Ishikawa (cell line): Measurements from ENCODE around the gene BBS9.

ENCODE experiments used
- CEBPB ChIP-seq: IDR thresholded peaks from 2 replicates; pipeline ENCODE4 v1.6.1; 2012
- CREB1 ChIP-seq: IDR thresholded peaks from 2 replicates; pipeline ENCODE4 v1.6.1; 2012; ENCODE audit warnings: low read depth
- EGR1 ChIP-seq: IDR thresholded peaks from 2 replicates; pipeline ENCODE4 v1.6.1; 2012
- EP300 ChIP-seq: IDR thresholded peaks from 2 replicates; pipeline ENCODE4 v1.6.1; 2012; ENCODE audit warnings: borderline replicate concordance
- FOXM1 ChIP-seq: IDR thresholded peaks from 2 replicates; pipeline ENCODE4 v1.6.1; 2012; ENCODE audit warnings: low read depth, borderline replicate concordance
- MAX ChIP-seq: IDR thresholded peaks from 2 replicates; pipeline ENCODE4 v1.6.1; 2012
- NFIC ChIP-seq: IDR thresholded peaks from 2 replicates; pipeline ENCODE4 v1.6.1; 2012
- RAD21 ChIP-seq: IDR thresholded peaks from 2 replicates; pipeline ENCODE4 v1.6.1; 2012; ENCODE audit warnings: low read depth
- REST ChIP-seq: IDR thresholded peaks from 2 replicates; pipeline ENCODE4 v1.6.1; 2012; ENCODE audit warnings: low read depth, mild to moderate bottlenecking
- TAF1 ChIP-seq: IDR thresholded peaks from 2 replicates; pipeline ENCODE4 v1.6.1; 2012; ENCODE audit warnings: low read depth, mild to moderate bottlenecking
- TCF12 ChIP-seq: IDR thresholded peaks from 2 replicates; pipeline ENCODE4 v1.6.1; 2012; ENCODE audit warnings: low read depth
- TEAD4 ChIP-seq: IDR thresholded peaks from 2 replicates; pipeline ENCODE4 v1.6.1; 2012
- USF1 ChIP-seq: IDR thresholded peaks from 2 replicates; pipeline ENCODE4 v1.6.1; 2012
- YY1 ChIP-seq: IDR thresholded peaks from 2 replicates; pipeline ENCODE4 v1.6.1; 2012; ENCODE audit warnings: low read depth
- ZBTB7A ChIP-seq: IDR thresholded peaks from 2 replicates; pipeline ENCODE4 v1.6.1; 2012; ENCODE audit warnings: low read depth

Gene BBS9

GRCh38 chr7:33537104-33537477 lies 407.7 kb downstream of the BBS9 start:
- TF ChIP-seq RAD21 (no peak), MAX (no peak), NFIC (no peak), TAF1 (no peak), USF1 (no peak), EP300 (no peak), CREB1 (no peak), CEBPB (no peak), TEAD4 (no peak), REST (no peak), EGR1 (no peak), ZBTB7A (no peak), YY1 (no peak), FOXM1 (no peak), TCF12 (no peak)

GRCh38 chr7:33539198-33539597 lies 409.8 kb downstream of the BBS9 start:
- TF ChIP-seq EGR1 (no peak), YY1 (no peak; the same call in 1 of the 2 replicates), MAX (no peak), ZBTB7A (no peak), TEAD4 (no peak)

GRCh38 chr7:33539659-33540400 lies 410.5 kb downstream of the BBS9 start:
- no peak for TF ChIP-seq REST
- TF ChIP-seq ZBTB7A: no peak
- TF ChIP-seq RAD21: no peak
- no peak for TF ChIP-seq MAX
- no peak for TF ChIP-seq TCF12
- TF ChIP-seq TEAD4: no peak
- TF ChIP-seq EP300: no peak
- TF ChIP-seq FOXM1: no peak
- no peak for TF ChIP-seq CEBPB
- TF ChIP-seq NFIC: no peak

- TF ChIP-seq USF1: no peak
- TF ChIP-seq RAD21: no peak
- no peak for TF ChIP-seq REST
- no peak for TF ChIP-seq TCF12
Measured at GRCh38 chr7:33547880-33548279, 418.5 kb downstream of the BBS9 start.

- no peak for TF ChIP-seq REST
- TF ChIP-seq TEAD4: no peak
- no peak for TF ChIP-seq CEBPB
- TF ChIP-seq NFIC: no peak
- TF ChIP-seq TCF12: no peak
Measured at GRCh38 chr7:33550363-33550762, 421.0 kb downstream of the BBS9 start.
